CD14-positive monocyte (primary cell): ENCODE measurements around the gene RAB3GAP2. TPM values are rescaled to one million over a fixed set of nuclear protein-coding genes. Genes with fewer than 3 reads are reported as not detected.
A peak's percentile ranks its signal among the peaks of the same experiment; 100 is the strongest.

Source experiments
- DNase-seq, 3 donors: peaks; one replicate each; pipeline ENCODE4 v3.0.0-alpha.2; 2011 to 2022
- H2AFZ ChIP-seq: 2 replicates; pipeline ENCODE4 v1.6.0; 2012; ENCODE audit warnings: mild to moderate bottlenecking, low read depth, low read length, inconsistent platforms; ENCODE audit not compliant: insufficient read depth, poor library complexity, severe bottlenecking
- H3K27ac ChIP-seq, 2 donors: 1 replicate in 1 of 2; 2 replicates in 1 of 2; pipeline ENCODE4 v1.5.1; 2012 to 2013; ENCODE audit warnings: low read length in 2 of 2, control low read depth in 1 of 2, inconsistent platforms in 1 of 2, low read depth in 1 of 2, mild to moderate bottlenecking in 1 of 2
- H3K27me3 ChIP-seq, 2 donors: one replicate each; pipeline versions ENCODE4 v1.6.0 to v1.6.1; 2011 to 2013; ENCODE audit warnings: low read length in 2 of 2; ENCODE audit not compliant: control insufficient read depth in 2 of 2, insufficient read depth in 2 of 2
- H3K36me3 ChIP-seq, 2 donors: replicated peaks in 1 of 2; 1 replicate in 1 of 2; 2 replicates in 1 of 2; pipeline versions ENCODE4 v1.5.1 to v1.6.1; 2012 to 2013; ENCODE audit warnings: low read length in 2 of 2, control low read depth in 1 of 2, inconsistent platforms in 1 of 2, mild to moderate bottlenecking in 1 of 2; ENCODE audit not compliant: insufficient read depth in 2 of 2, control insufficient read depth in 1 of 2
- H3K4me1 ChIP-seq, 2 donors: 1 replicate in 1 of 2; 2 replicates in 1 of 2; pipeline versions ENCODE4 v1.5.1 to v1.6.1; 2012 to 2013; ENCODE audit warnings: low read length in 2 of 2, control low read depth in 1 of 2, inconsistent platforms in 1 of 2, mild to moderate bottlenecking in 1 of 2, moderate library complexity in 1 of 2; ENCODE audit not compliant: insufficient read depth in 2 of 2, control insufficient read depth in 1 of 2
- H3K4me2 ChIP-seq: replicated peaks from 2 replicates; pipeline ENCODE3; 2012; ENCODE audit warnings: low read length, moderate library complexity, mild to moderate bottlenecking; ENCODE audit not compliant: poor library complexity, severe bottlenecking; ENCODE audit errors: extremely low read depth
- H3K4me3 ChIP-seq, 3 experiments: fragments of 200-600 bp in 1 of 3; sonication (generic) in 1 of 3; replicated peaks in 1 of 3; 1 replicate in 2 of 3; 2 replicates in 1 of 3; pipeline ENCODE4 v1.5.1; 2011 to 2013; ENCODE audit warnings: low read length in 3 of 3, mild to moderate bottlenecking in 3 of 3, control low read depth in 2 of 3, low read depth in 2 of 3, inconsistent platforms in 1 of 3, moderate library complexity in 1 of 3
- H3K79me2 ChIP-seq: 2 replicates; pipeline ENCODE4 v1.6.0; 2012; ENCODE audit warnings: mild to moderate bottlenecking, control low read depth, inconsistent platforms, low read length, moderate library complexity; ENCODE audit not compliant: insufficient read depth
- H3K9ac ChIP-seq: 2 replicates; pipeline ENCODE4 v1.6.0; 2017; ENCODE audit warnings: low read length, mild to moderate bottlenecking; ENCODE audit not compliant: insufficient read depth, poor library complexity, severe bottlenecking
- H3K9me3 ChIP-seq, 2 donors: replicated peaks in 1 of 2; 1 replicate in 1 of 2; 2 replicates in 1 of 2; pipeline versions ENCODE4 v1.5.1 to v1.6.1; 2012 to 2013; ENCODE audit warnings: low read length in 2 of 2, control low read depth in 1 of 2; ENCODE audit not compliant: control insufficient read depth in 1 of 2, insufficient read depth in 1 of 2
- H4K20me1 ChIP-seq: 2 replicates; pipeline ENCODE4 v1.6.0; 2012; ENCODE audit warnings: mild to moderate bottlenecking, low read length, control low read depth, moderate library complexity; ENCODE audit not compliant: insufficient read depth
- H3K27ac Mint-ChIP-seq, 7 donors: one replicate each; pipeline ENCODE4 v1.8.0; 2020; ENCODE audit warnings: mild to moderate bottlenecking in 7 of 7, mixed read lengths in 7 of 7, moderate library complexity in 6 of 7, inconsistent platforms in 2 of 7
- H3K27me3 Mint-ChIP-seq, 3 donors: one replicate each; pipeline ENCODE4 v1.8.0; 2021 to 2022; ENCODE audit warnings: low read depth in 3 of 3, mild to moderate bottlenecking in 3 of 3, mixed read lengths in 3 of 3, moderate library complexity in 3 of 3, inconsistent platforms in 1 of 3
- H3K36me3 Mint-ChIP-seq, 2 donors: one replicate each; pipeline ENCODE4 v1.8.0; 2020; ENCODE audit warnings: mixed read lengths in 2 of 2, inconsistent platforms in 1 of 2, mild to moderate bottlenecking in 1 of 2
- H3K4me1 Mint-ChIP-seq: one replicate; pipeline ENCODE4 v1.8.0; 2020; ENCODE audit warnings: mild to moderate bottlenecking, mixed read lengths
- H3K4me3 Mint-ChIP-seq, 2 donors: one replicate each; pipeline ENCODE4 v1.8.0; 2020; ENCODE audit warnings: mild to moderate bottlenecking in 2 of 2, mixed read lengths in 2 of 2, moderate library complexity in 1 of 2
- H3K9me3 Mint-ChIP-seq, 7 donors: one replicate each; pipeline ENCODE4 v1.8.0; 2020 to 2022; ENCODE audit warnings: mixed read lengths in 7 of 7, mild to moderate bottlenecking in 6 of 7, moderate library complexity in 6 of 7, inconsistent platforms in 2 of 7
- CTCF ChIP-seq: fragments of 200-600 bp; IDR thresholded peaks from one replicate; pipeline ENCODE4 v1.8.0; 2022; ENCODE audit warnings: antibody characterized with exemption, mild to moderate bottlenecking
- WGBS: methylation state at CpG from one replicate; pipeline ENCODE4 v1.1.5; 2013; ENCODE audit warnings: missing lambda C conversion rate; ENCODE audit not compliant: insufficient coverage; 5-methylcytosine and 5-hydroxymethylcytosine counted together
- intact Hi-C, 2 donors: fragments of 100-400 bp; cut with micrococcal nuclease; formaldehyde crosslinking; loops; one replicate each; pipeline versions ENCODE4 v1.15.0 to v1.15.1; 2023
- polyA plus RNA-seq, 3 donors: library from polyadenylated mRNA; depleted of rRNA in 1 of 3; unstranded in 2 of 3; stranded (reverse) in 1 of 3; fragments of 300-500 nt in 2 of 3; fragments of >200 nt in 1 of 3; fragmentation: Illumina TruSeq in 2 of 3; gene quantifications; 1 replicate in 2 of 3; 2 replicates in 1 of 3; pipeline ENCODE4 v1.2.3, GENCODE V29; 2012 to 2021

Gene RAB3GAP2
- polyA plus RNA-seq, 3 donors = 9.8 to 12.1 (median 11.6) TPM

GRCh38 chr1:220127076-220127475 lies 145.2 kb downstream of the RAB3GAP2 start:
- Mint-ChIP-seq H3K27me3 (no peaks in the 10 kb centered on the region), H3K4me3 (no peak overlapping the region), H3K4me1 (peaks cover 7% of the 10 kb centered on the region), H3K9me3 (no peaks in the 10 kb centered on the region), H3K36me3 (peaks cover 41 to 55% of the 10 kb centered on the region in 2 donors), H3K27ac (peak overlapping the region in 1 of 7 donors; percentile 15)
- WGBS = no CpG with 5 or more reads among the region's 3 CpGs
- no peak for TF ChIP-seq CTCF
- DNase-seq = no peak
- no peaks in the 10 kb centered on the region for H3K27me3 ChIP-seq
- no peak overlapping the region for H2AFZ ChIP-seq
- no peak overlapping the region for H3K4me2 ChIP-seq
- no peaks in the 10 kb centered on the region for H4K20me1 ChIP-seq
- no peaks in the 10 kb centered on the region for H3K79me2 ChIP-seq
- peaks cover 0 to 5% of the 10 kb centered on the region in 2 donors for H3K4me1 ChIP-seq
- H3K9ac ChIP-seq = no peak overlapping the region
- H3K27ac ChIP-seq = no peak overlapping the region
- intact Hi-C loops = no loop called here
- no peak overlapping the region for H3K4me3 ChIP-seq
- no peaks in the 10 kb centered on the region for H3K9me3 ChIP-seq
- H3K36me3 ChIP-seq = peaks cover 42 to 59% of the 10 kb centered on the region in 2 donors

- no peak overlapping the region for H2AFZ ChIP-seq
- intact Hi-C loops = no loop called here
- no peak overlapping the region for H3K4me3 ChIP-seq
- H3K27ac ChIP-seq = no peak overlapping the region
- no peak for DNase-seq
- H3K79me2 ChIP-seq = no peaks in the 10 kb centered on the region
- no peak overlapping the region for H3K9ac ChIP-seq
- no peak overlapping the region for H3K4me2 ChIP-seq
- no peaks in the 10 kb centered on the region for H3K9me3 ChIP-seq
- Mint-ChIP-seq H3K27me3 (peaks cover 0 to 1% (median 0%) of the 10 kb centered on the region in 3 donors), H3K27ac (no peak overlapping the region), H3K9me3 (peaks cover 0 to 2% (median 0%) of the 10 kb centered on the region in 7 donors), H3K36me3 (peaks cover 30 to 43% of the 10 kb centered on the region in 2 donors), H3K4me1 (peaks cover 7% of the 10 kb centered on the region), H3K4me3 (no peak overlapping the region)
- H3K36me3 ChIP-seq = peaks cover 44 to 54% of the 10 kb centered on the region in 2 donors
- peaks cover 0 to 5% of the 10 kb centered on the region in 2 donors for H3K4me1 ChIP-seq
- WGBS = 0% methylated on average over 1 of the region's 1 CpG
- TF ChIP-seq CTCF = no peak
- H3K27me3 ChIP-seq = no peaks in the 10 kb centered on the region
- H4K20me1 ChIP-seq = no peaks in the 10 kb centered on the region
These were observed 147.7 kb downstream of the RAB3GAP2 start for GRCh38 chr1:220124542-220124941.
